Ureter (tissue), 1 donor: ENCODE results near the gene METTL24. TPM values are rescaled to one million over a fixed set of nuclear protein-coding genes. Genes with fewer than 3 reads are reported as not detected.

ENCODE experiments used
- DNase-seq: peaks from one replicate; pipeline ENCODE4 v3.0.0-alpha.2; 2020; ENCODE audit warnings: low spot score
- total RNA-seq: library from RNA; stranded (reverse); gene quantifications from one replicate; pipeline ENCODE4 v1.2.4, GENCODE V29; 2023
- donor health status: DM: yes; HTN: yes; CAD: no.

METTL24 gene
- total RNA-seq, result 8.1 TPM

GRCh38 chr6:110357664-110358552, at the start of gene METTL24:
TSS of gene METTL24 (minus strand) at chr6:110358349. CDS start at chr6:110358272, 77 bp downstream.
- no peak for DNase-seq

GRCh38 chr6:110404607-110405006, 46.5 kb upstream of the METTL24 start:
- DNase-seq, result no peak

GRCh38 chr6:110401585-110402176, 43.5 kb upstream of the METTL24 start:
- DNase-seq, result no peak

GRCh38 chr6:110400208-110400607, 42.1 kb upstream of the METTL24 start:
- no peak for DNase-seq

GRCh38 chr6:110399219-110400071, 41.3 kb upstream of the METTL24 start:
- no peak for DNase-seq

- DNase-seq, result no peak
Observed at GRCh38 chr6:110398778-110399177, 40.6 kb upstream of the METTL24 start.

GRCh38 chr6:110395221-110395620, 37.1 kb upstream of the METTL24 start:
- DNase-seq, result no peak

- DNase-seq, result no peak
Observed at GRCh38 chr6:110394409-110394808, 36.3 kb upstream of the METTL24 start.

- DNase-seq, result no peak
Observed at GRCh38 chr6:110392727-110393126, 34.6 kb upstream of the METTL24 start.

- DNase-seq, result no peak
Observed at GRCh38 chr6:110390404-110390803, 32.3 kb upstream of the METTL24 start.

- no peak for DNase-seq
Observed at GRCh38 chr6:110389689-110390382, 31.7 kb upstream of the METTL24 start.

GRCh38 chr6:110387986-110388385, 29.8 kb upstream of the METTL24 start:
- DNase-seq, result no peak

GRCh38 chr6:110385458-110385863, 27.3 kb upstream of the METTL24 start:
- DNase-seq, result no peak

GRCh38 chr6:110378552-110378951, 20.4 kb upstream of the METTL24 start:
- DNase-seq, result no peak

GRCh38 chr6:110369066-110369465, 10.9 kb upstream of the METTL24 start:
- no peak for DNase-seq

GRCh38 chr6:110368284-110368683, 10.1 kb upstream of the METTL24 start:
- no peak for DNase-seq

- no peak for DNase-seq
Observed at GRCh38 chr6:110367825-110368224, 9.7 kb upstream of the METTL24 start.

- DNase-seq, result no peak
Observed at GRCh38 chr6:110366975-110367374, 8.8 kb upstream of the METTL24 start.

- DNase-seq, result no peak
Observed at GRCh38 chr6:110366256-110366655, 8.1 kb upstream of the METTL24 start.

- no peak for DNase-seq
Observed at GRCh38 chr6:110364364-110365105, 6.4 kb upstream of the METTL24 start.

- no peak for DNase-seq
Observed at GRCh38 chr6:110363748-110364147, 5.6 kb upstream of the METTL24 start.
